HG03378 (cell line): ENCODE data around the gene SH3GL3.

Experiments used
- ATAC-seq: cut with Tn5 transposase; IDR thresholded peaks from one replicate; pipeline ENCODE4 v1.9.1; 2021; ENCODE audit warnings: mild to moderate bottlenecking, moderate library complexity; ENCODE audit not compliant: unreplicated experiment

SH3GL3 gene

GRCh38 chr15:83610901-83611685, 164.0 kb downstream of the SH3GL3 start:
- no peak for ATAC-seq

- no peak for ATAC-seq
These were observed 165.1 kb downstream of the SH3GL3 start for GRCh38 chr15:83612226-83612625.

GRCh38 chr15:83612898-83613635, 165.9 kb downstream of the SH3GL3 start:
- ATAC-seq = no peak

- no peak for ATAC-seq
These were observed 166.6 kb downstream of the SH3GL3 start for GRCh38 chr15:83613714-83614113.

- no peak for ATAC-seq
These were observed 169.7 kb downstream of the SH3GL3 start for GRCh38 chr15:83616840-83617239.

GRCh38 chr15:83626171-83626802, 179.1 kb downstream of the SH3GL3 start:
- no peak for ATAC-seq

GRCh38 chr15:83631534-83631933, 184.4 kb downstream of the SH3GL3 start:
- no peak for ATAC-seq

GRCh38 chr15:83643201-83643600, 196.1 kb downstream of the SH3GL3 start:
- ATAC-seq = no peak

GRCh38 chr15:83644439-83644838, 197.3 kb downstream of the SH3GL3 start:
- ATAC-seq = no peak

- ATAC-seq = no peak
These were observed 203.7 kb downstream of the SH3GL3 start for GRCh38 chr15:83650831-83651230.

- no peak for ATAC-seq
These were observed 204.4 kb downstream of the SH3GL3 start for GRCh38 chr15:83651541-83651940.

- no peak for ATAC-seq
These were observed 205.6 kb downstream of the SH3GL3 start for GRCh38 chr15:83652626-83653204.

GRCh38 chr15:83653288-83653638, 206.1 kb downstream of the SH3GL3 start:
- ATAC-seq = no peak

- ATAC-seq = no peak
These were observed 206.7 kb downstream of the SH3GL3 start, which contains the start of gene ADAMTSL3 for GRCh38 chr15:83653639-83654378. Gene ADAMTSL3, plus strand, starts transcription at chr15:83654123. Its CDS starts 1,639 bp downstream, at chr15:83655762.

GRCh38 chr15:83654379-83655236, 207.5 kb downstream of the SH3GL3 start:
- ATAC-seq = no peak

- ATAC-seq = no peak
These were observed 208.1 kb downstream of the SH3GL3 start for GRCh38 chr15:83655237-83655616.

- ATAC-seq = no peak
These were observed 209.1 kb downstream of the SH3GL3 start for GRCh38 chr15:83656192-83656591.

- no peak for ATAC-seq
These were observed 209.9 kb downstream of the SH3GL3 start for GRCh38 chr15:83656943-83657528.

- no peak for ATAC-seq
These were observed 210.4 kb downstream of the SH3GL3 start for GRCh38 chr15:83657549-83657948.
